ENCODE data around the gene TUBGCP6.

The TUBGCP6 gene

DNA sequence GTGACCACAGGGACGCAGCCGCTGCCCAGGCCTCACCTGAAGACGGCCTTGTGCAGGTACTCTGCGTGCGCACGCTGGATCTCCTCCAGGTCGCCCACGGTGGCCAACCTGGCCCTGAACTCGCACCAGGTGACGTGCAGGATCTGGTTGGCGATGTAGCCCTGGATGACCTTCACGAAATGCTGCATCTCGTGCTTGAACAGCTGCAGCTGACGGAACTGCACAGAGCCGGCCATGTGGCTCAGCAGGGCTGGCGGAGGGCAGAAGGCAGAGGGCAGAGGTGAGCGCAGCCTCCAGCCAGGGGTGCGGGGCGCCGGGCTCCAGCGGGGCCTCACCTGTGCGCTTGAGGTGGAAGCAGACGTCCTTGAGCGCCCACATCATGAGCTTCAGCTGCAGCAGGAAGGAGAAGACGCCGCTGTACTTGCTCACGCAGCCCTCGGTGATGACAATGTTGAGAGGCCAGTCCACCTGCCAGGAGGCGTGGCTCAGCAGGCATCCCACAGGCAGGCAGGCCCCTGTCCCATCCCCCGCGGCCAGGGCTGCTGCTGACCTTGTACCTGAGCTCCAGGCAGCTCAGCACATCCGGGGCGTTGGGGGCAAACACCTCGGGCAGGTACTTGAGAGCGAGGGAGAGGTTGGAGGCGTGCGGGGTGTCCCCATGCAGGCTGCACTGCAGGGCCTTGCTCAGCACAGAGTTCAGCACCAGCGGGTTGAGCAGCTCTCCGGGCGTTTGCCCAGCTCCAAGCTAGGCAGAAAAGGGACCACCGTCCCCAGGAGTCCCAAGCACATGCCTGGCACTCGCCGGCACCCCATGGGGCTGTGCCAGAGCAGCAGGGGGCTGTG lies 26.4 kb downstream of the TUBGCP6 start:
- H3K4me1 ChIP-seq, result peaks cover 9% of the 10 kb centered on the region; the same call in 1 of the 2 replicates
- H3K9me3 ChIP-seq, result no peaks in the 10 kb centered on the region
- TF ChIP-seq, protein P1, sequence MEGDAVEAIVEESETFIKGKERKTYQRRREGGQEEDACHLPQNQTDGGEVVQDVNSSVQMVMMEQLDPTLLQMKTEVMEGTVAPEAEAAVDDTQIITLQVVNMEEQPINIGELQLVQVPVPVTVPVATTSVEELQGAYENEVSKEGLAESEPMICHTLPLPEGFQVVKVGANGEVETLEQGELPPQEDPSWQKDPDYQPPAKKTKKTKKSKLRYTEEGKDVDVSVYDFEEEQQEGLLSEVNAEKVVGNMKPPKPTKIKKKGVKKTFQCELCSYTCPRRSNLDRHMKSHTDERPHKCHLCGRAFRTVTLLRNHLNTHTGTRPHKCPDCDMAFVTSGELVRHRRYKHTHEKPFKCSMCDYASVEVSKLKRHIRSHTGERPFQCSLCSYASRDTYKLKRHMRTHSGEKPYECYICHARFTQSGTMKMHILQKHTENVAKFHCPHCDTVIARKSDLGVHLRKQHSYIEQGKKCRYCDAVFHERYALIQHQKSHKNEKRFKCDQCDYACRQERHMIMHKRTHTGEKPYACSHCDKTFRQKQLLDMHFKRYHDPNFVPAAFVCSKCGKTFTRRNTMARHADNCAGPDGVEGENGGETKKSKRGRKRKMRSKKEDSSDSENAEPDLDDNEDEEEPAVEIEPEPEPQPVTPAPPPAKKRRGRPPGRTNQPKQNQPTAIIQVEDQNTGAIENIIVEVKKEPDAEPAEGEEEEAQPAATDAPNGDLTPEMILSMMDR (IDR thresholded peaks at IDR 0.05; ENCODE audit: low read depth, low read length), result no peak
- no peaks in the 10 kb centered on the region for H3K27me3 ChIP-seq
- no peak for DNase-seq
- H3K4me3 ChIP-seq (ENCODE audit: low read depth, low read length), result no peak overlapping the region
- H3K36me3 ChIP-seq, result peaks cover 79% of the 10 kb centered on the region

GRCh38 chr22:50217543-50218152 lies 27.2 kb downstream of the TUBGCP6 start:
- Histone ChIP-seq H3K27me3 (no peaks in the 10 kb centered on the region), H3K9me3 (no peaks in the 10 kb centered on the region), H3K36me3 (peaks cover 80% of the 10 kb centered on the region), H3K4me3 (ENCODE audit: low read depth, low read length) (no peak overlapping the region), H3K4me1 (peaks cover 9% of the 10 kb centered on the region; the same call in 1 of the 2 replicates)
- TF ChIP-seq, protein P1 (IDR thresholded peaks at IDR 0.05; ENCODE audit: low read depth, low read length), result no peak
- no peak for DNase-seq

GRCh38 chr22:50216684-50217520 lies 27.9 kb downstream of the TUBGCP6 start:
- Histone ChIP-seq H3K4me3 (ENCODE audit: low read depth, low read length) (no peak overlapping the region), H3K36me3 (peaks cover 74% of the 10 kb centered on the region), H3K4me1 (peaks cover 9% of the 10 kb centered on the region; the same call in 1 of the 2 replicates), H3K27me3 (no peaks in the 10 kb centered on the region), H3K9me3 (no peaks in the 10 kb centered on the region)
- no peak for DNase-seq
- TF ChIP-seq, protein P1 (IDR thresholded peaks at IDR 0.05; ENCODE audit: low read depth, low read length), result no peak

DNA sequence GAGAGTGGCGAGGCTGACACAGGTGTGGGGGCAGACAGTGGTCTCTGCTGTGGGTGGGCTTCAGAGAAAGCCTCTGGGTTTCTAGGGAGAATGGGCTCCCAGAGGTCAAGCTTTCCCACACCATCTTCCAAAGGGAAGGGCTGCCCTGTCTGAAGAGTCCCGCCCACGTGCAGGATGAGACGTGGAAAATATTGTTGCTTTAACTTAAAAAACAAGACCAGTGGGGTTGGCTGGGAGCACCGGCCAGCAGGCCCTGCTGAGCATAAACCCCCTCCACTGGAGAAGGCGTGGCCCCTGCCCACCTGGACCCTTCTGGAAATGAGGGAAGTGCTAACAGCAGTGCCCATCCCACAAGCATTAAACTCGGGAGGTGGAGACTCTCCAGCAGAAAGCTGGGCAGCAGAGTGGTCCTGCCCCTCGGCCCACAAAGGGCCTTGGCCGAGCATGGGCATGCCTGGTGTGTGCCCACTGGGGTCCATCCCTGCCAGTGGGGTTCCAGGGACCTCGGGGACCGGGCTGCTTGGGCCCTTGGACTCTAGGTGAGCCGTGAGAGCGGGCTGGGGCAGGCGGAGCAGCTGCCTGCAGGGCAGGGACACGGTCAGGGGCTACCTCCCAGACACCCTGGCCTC lies 28.7 kb downstream of the TUBGCP6 start:
- TF ChIP-seq, protein P1 (IDR thresholded peaks at IDR 0.05; ENCODE audit: low read depth, low read length), result no peak
- H3K4me1 ChIP-seq, result peaks cover 9% of the 10 kb centered on the region; the same call in 1 of the 2 replicates
- peaks cover 75% of the 10 kb centered on the region for H3K36me3 ChIP-seq
- no peak for DNase-seq
- no peaks in the 10 kb centered on the region for H3K9me3 ChIP-seq
- no peaks in the 10 kb centered on the region for H3K27me3 ChIP-seq
- no peak overlapping the region for H3K4me3 ChIP-seq (ENCODE audit: low read depth, low read length)

- DNase-seq, result no peak
- H3K36me3 ChIP-seq, result peaks cover 79% of the 10 kb centered on the region
- H3K9me3 ChIP-seq, result no peaks in the 10 kb centered on the region
- no peaks in the 10 kb centered on the region for H3K27me3 ChIP-seq
- TF ChIP-seq, protein P1 (IDR thresholded peaks at IDR 0.05; ENCODE audit: low read depth, low read length), result no peak
- peaks cover 9% of the 10 kb centered on the region; the same call in 1 of the 2 replicates for H3K4me1 ChIP-seq
- no peak overlapping the region for H3K4me3 ChIP-seq (ENCODE audit: low read depth, low read length)
Observed at GRCh38 chr22:50215297-50216054, 29.3 kb downstream of the TUBGCP6 start.

Measured in BE2C (cell line).